ENCODE data around the gene DUSP1.

DNA sequence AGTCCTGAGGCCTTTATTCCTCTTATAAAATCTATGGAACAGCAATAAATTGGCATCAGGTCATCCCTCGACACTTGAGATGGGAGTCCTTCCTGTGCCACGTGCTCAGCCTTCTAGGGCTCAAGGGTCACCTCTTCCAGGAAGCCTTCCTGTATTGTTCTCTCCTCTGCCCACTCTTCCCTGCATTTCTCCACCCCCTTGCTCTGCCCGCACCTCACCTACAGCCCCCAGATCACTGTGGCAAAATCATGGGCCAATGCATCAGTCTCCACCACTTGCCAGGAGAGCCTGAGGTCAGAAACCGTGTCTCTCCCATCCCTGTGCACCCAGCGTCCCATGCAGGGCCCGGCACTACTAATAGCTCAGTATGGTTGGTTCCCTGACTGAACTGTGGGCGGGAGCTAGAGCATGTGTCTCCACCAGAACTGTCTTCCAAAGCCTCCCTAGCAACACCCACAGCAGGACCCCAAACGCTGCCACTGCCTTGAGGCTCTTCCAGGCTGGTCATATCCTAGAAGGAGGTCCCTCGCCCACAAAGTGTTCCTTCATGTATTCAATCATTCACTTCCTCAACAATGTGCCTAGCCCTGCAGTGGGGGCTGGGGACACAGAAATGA, 13.5 kb downstream of the DUSP1 start:
- no peak for TF ChIP-seq POLR2A (IDR thresholded peaks at IDR 0.05)
- TF ChIP-seq, protein P1, sequence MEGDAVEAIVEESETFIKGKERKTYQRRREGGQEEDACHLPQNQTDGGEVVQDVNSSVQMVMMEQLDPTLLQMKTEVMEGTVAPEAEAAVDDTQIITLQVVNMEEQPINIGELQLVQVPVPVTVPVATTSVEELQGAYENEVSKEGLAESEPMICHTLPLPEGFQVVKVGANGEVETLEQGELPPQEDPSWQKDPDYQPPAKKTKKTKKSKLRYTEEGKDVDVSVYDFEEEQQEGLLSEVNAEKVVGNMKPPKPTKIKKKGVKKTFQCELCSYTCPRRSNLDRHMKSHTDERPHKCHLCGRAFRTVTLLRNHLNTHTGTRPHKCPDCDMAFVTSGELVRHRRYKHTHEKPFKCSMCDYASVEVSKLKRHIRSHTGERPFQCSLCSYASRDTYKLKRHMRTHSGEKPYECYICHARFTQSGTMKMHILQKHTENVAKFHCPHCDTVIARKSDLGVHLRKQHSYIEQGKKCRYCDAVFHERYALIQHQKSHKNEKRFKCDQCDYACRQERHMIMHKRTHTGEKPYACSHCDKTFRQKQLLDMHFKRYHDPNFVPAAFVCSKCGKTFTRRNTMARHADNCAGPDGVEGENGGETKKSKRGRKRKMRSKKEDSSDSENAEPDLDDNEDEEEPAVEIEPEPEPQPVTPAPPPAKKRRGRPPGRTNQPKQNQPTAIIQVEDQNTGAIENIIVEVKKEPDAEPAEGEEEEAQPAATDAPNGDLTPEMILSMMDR (IDR thresholded peaks at IDR 0.05) = no peak
- no peak for TF ChIP-seq POLR2AphosphoS5 (IDR thresholded peaks at IDR 0.05)
